ENCODE data around the gene AGRN.
"Not testable (repeated sequence)": the region's sequence is repeated elsewhere in the genome, so short reads cannot be mapped to it uniquely, and the experiment has no call there.

Gene AGRN

DNA sequence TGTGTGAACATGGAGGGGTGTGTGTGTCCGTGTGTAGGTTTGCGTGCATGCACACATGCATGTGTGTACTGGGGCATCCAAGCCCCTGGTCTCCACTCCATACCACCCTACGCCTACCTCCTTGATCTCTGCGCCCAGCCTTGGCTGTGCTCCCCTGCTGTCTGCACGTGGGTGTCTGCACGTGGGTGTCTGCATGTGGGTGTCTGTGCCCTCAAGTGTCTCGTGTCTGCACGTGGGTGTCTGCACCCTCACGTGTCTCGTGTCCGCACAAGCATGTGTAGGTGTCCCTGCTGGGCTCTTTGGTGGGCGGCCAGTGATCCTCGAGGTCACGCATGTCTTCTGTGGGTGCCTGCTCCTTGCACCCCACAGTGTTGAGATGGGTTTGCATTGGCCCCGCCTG, 33.1 kb downstream of the AGRN start:
- H3K4me3 ChIP-seq (ENCODE audit: low read depth, low read length), result no peak overlapping the region
- TF ChIP-seq POLR2A (IDR thresholded peaks at IDR 0.05; ENCODE audit: extremely low read depth, insufficient read length) (no peak), MYC (IDR thresholded peaks at IDR 0.05; ENCODE audit: low read depth, low read length) (no peak), CTCF (IDR thresholded peaks at IDR 0.05; ENCODE audit: low read depth, low read length) (no peak), MAX (IDR thresholded peaks at IDR 0.05; ENCODE audit: low read depth, low read length) (no peak)
- no peak for DNase-seq (ENCODE audit: low read depth)

DNA sequence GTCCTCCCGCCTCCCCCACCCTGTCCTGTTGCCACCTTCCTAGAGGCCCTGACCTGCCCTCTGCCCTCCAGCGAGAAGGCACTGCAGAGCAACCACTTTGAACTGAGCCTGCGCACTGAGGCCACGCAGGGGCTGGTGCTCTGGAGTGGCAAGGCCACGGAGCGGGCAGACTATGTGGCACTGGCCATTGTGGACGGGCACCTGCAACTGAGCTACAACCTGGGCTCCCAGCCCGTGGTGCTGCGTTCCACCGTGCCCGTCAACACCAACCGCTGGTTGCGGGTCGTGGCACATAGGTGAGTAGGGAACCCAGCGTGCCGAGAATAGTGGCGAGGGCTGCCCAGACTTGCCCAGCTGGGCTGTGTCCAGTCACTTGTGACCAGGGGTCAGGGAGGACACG, 33.8 kb downstream of the AGRN start:
- H3K4me3 ChIP-seq (ENCODE audit: low read depth, low read length), result no peak overlapping the region
- DNase-seq (ENCODE audit: low read depth), result no peak
- no peak for TF ChIP-seq POLR2A (IDR thresholded peaks at IDR 0.05; ENCODE audit: extremely low read depth, insufficient read length)
- no peak for TF ChIP-seq CTCF (IDR thresholded peaks at IDR 0.05; ENCODE audit: low read depth, low read length)
- no peak for TF ChIP-seq MYC (IDR thresholded peaks at IDR 0.05; ENCODE audit: low read depth, low read length)
- TF ChIP-seq MAX (IDR thresholded peaks at IDR 0.05; ENCODE audit: low read depth, low read length), result no peak

- DNase-seq (ENCODE audit: low read depth), result no peak
- TF ChIP-seq MYC (IDR thresholded peaks at IDR 0.05; ENCODE audit: low read depth, low read length) (no peak), MAX (IDR thresholded peaks at IDR 0.05; ENCODE audit: low read depth, low read length) (no peak), POLR2A (IDR thresholded peaks at IDR 0.05; ENCODE audit: extremely low read depth, insufficient read length) (no peak), CTCF (IDR thresholded peaks at IDR 0.05; ENCODE audit: low read depth, low read length) (no peak)
Measured at GRCh38 chr1:1054099-1054700, 34.3 kb downstream of the AGRN start.

GRCh38 chr1:1054971-1055370, 35.1 kb downstream of the AGRN start:
- TF ChIP-seq MYC (IDR thresholded peaks at IDR 0.05; ENCODE audit: low read depth, low read length), result no peak
- TF ChIP-seq POLR2A (IDR thresholded peaks at IDR 0.05; ENCODE audit: extremely low read depth, insufficient read length), result no peak
- TF ChIP-seq MAX (IDR thresholded peaks at IDR 0.05; ENCODE audit: low read depth, low read length), result no peak
- H3K4me3 ChIP-seq (ENCODE audit: low read depth, low read length), result no peak overlapping the region
- DNase-seq (ENCODE audit: low read depth), result no peak

More at GRCh38 chr1:1054099-1054700, 34.3 kb downstream of the AGRN start:
- no peak overlapping the region for H3K4me3 ChIP-seq (ENCODE audit: low read depth, low read length)

GRCh38 chr1:1055841-1056736, 36.2 kb downstream of the AGRN start:
- TF ChIP-seq POLR2A (IDR thresholded peaks at IDR 0.05; ENCODE audit: extremely low read depth, insufficient read length) (no peak), MAX (IDR thresholded peaks at IDR 0.05; ENCODE audit: low read depth, low read length) (no peak), MYC (IDR thresholded peaks at IDR 0.05; ENCODE audit: low read depth, low read length) (no peak), CTCF (IDR thresholded peaks at IDR 0.05; ENCODE audit: low read depth, low read length) (no peak)
- DNase-seq (ENCODE audit: low read depth), result no peak
- no peak overlapping the region for H3K4me3 ChIP-seq (ENCODE audit: low read depth, low read length)

- not testable (repeated sequence) for DNase-seq (ENCODE audit: low read depth); H3K4me3 ChIP-seq (ENCODE audit: low read depth, low read length)
Measured at GRCh38 chr1:1057769-1058087, 37.8 kb downstream of the AGRN start.
